ENCODE measurements around the gene CD93. TPM values are rescaled to one million over a fixed set of nuclear protein-coding genes. Genes with fewer than 3 reads are reported as not detected.

The CD93 gene
- total and polyA plus RNA-seq, 2 of the 8 experiments (the other 6 are each of a cell fraction or from before 2014, with no cell fraction given), result under 0.01 to 0.07 TPM

DNA sequence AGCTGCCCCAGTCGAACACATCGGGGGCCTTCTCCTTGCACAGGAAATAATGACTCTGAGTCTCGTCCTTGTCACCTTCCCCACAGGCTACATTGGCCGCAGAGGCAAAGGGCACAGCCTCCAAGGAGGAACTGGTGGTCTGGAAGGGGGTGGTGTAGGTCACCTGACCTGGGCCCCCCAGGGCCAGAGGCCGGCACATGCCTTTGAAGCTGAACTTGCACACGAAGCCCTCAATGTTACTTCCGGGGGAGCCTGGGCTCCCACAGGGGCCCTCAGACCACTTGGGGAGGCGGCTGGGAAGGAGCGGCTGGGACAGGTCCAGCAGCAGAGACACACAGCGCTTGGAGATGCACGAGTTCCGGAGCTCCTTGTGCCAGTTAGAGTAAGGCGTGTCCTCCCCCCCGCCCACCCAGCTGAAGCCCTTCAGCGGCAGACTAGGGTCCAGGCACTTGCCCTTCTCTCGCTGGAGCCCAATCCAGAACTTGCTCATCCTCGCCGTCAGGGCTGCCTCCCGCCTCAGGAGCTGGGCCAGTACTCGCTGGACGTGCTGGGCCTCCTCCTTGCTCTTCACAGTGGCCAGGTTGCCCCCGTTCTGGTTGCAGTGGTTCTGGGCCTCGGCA, 578 bp downstream of the CD93 start:
- Histone ChIP-seq H3K23ac (ENCODE audit: insufficient read length) (no peak overlapping the region), H3K4ac (replicated peaks; ENCODE audit: insufficient read length, low read depth, low read length) (no peak overlapping the region), H4K5ac (ENCODE audit: insufficient read length, low read depth, low read length) (no peak overlapping the region), H3K27me3 (replicated peaks in 1 of 4; ENCODE audit: control insufficient read depth in 3 of 4, extremely low read depth in 1 of 4, insufficient read depth in 3 of 4, low read length in 3 of 4) (no peaks in the 10 kb centered on the region), H3K9ac (replicated peaks in 1 of 4; ENCODE audit: extremely low read depth in 1 of 4, low read depth in 3 of 4, low read length in 3 of 4) (no peak overlapping the region), H3K23me2 (ENCODE audit: low read depth, low read length) (no peaks in the 10 kb centered on the region), H3K56ac (replicated peaks; ENCODE audit: insufficient read length, low read depth, low read length) (no peak overlapping the region), H3K4me3 (ENCODE audit: extremely low read depth in 1 of 4, insufficient read depth in 2 of 4, low read depth in 3 of 4, low read length in 4 of 4) (no peak overlapping the region), H3K4me1 (replicated peaks in 1 of 4; ENCODE audit: control insufficient read depth in 3 of 4, insufficient read depth in 4 of 4, low read length in 3 of 4) (peaks cover 0 to 7% (median 2%) of the 10 kb centered on the region in 4 experiments; a peak in 2 of 7 replicates), H3K4me2 (ENCODE audit: insufficient read depth in 1 of 2, low read depth in 2 of 2, low read length in 2 of 2) (no peak overlapping the region), H3K18ac (ENCODE audit: extremely low read depth, low read length) (no peak overlapping the region), H2AFZ (ENCODE audit: low read length) (no peak overlapping the region), H3K36me3 (ENCODE audit: control insufficient read depth in 2 of 4, insufficient read depth in 4 of 4, low read length in 3 of 4) (no peaks in the 10 kb centered on the region), H3K79me2 (ENCODE audit: control insufficient read depth in 1 of 2, insufficient read depth in 2 of 2, low read length in 2 of 2) (no peaks in the 10 kb centered on the region), H2BK120ac (replicated peaks; ENCODE audit: low read depth, low read length) (no peak overlapping the region), H2BK15ac (ENCODE audit: low read length) (no peak overlapping the region), H2BK5ac (ENCODE audit: low read depth, low read length) (no peak overlapping the region), H2AK5ac (ENCODE audit: low read depth, low read length) (no peak overlapping the region), H4K20me1 (replicated peaks in 1 of 2; ENCODE audit: control insufficient read depth in 1 of 2, insufficient read depth in 2 of 2, low read length in 2 of 2) (no peaks in the 10 kb centered on the region), H3K14ac (ENCODE audit: insufficient read length) (no peak overlapping the region), H3K9me3 (ENCODE audit: insufficient read depth in 2 of 2, low read depth in 1 of 2, low read length in 1 of 2) (no peaks in the 10 kb centered on the region), H3K27ac (ENCODE audit: low read depth, low read length) (no peak overlapping the region), H2BK20ac (ENCODE audit: low read length) (no peak overlapping the region), H2BK12ac (ENCODE audit: low read depth, low read length) (peak overlapping the region; percentile 55; the same call in 1 of the 2 replicates), H4K8ac (ENCODE audit: extremely low read depth, insufficient read depth, low read length) (no peak overlapping the region), H4K91ac (replicated peaks; ENCODE audit: insufficient read length, low read length) (peak overlapping the region; percentile 67), H3K79me1 (ENCODE audit: low read depth, low read length) (no peaks in the 10 kb centered on the region)
- no peak for DNase-seq (ENCODE audit: low read depth in 1 of 2, low spot score in 2 of 2)
- ChIA-PET POLR2A (ENCODE audit: partially characterized antibody) (no interaction called here), CTCF (ENCODE audit: partially characterized antibody) (interaction anchor here (0.9 to 1.6 kb wide), 6 partner anchors 11 to 256 kb away, joined by 3 to 5 read pairs (median 4); no protein-coding TSS in a partner anchor)
- 94% methylated on average over 12 of the region's 23 CpGs; no CpG with 5 or more reads in 1 of the 2 experiments for WGBS, 2 experiments (ENCODE audit: extremely low coverage in 1 of 2, insufficient coverage in 1 of 2, insufficient read length in 1 of 2, insufficient replicate concordance in 2 of 2, low coverage in 1 of 2, low lambda C conversion rate in 2 of 2, missing lambda C conversion rate in 1 of 2)
- FAIRE-seq, result no peak
- no peak for TF ChIP-seq RXRA (IDR thresholded peaks at IDR 0.05; ENCODE audit: insufficient read depth, low read depth, low read length)
- no peak for TF ChIP-seq POU5F1 (IDR thresholded peaks at IDR 0.05; ENCODE audit: low read depth, low read length)
- TF ChIP-seq, protein P1, sequence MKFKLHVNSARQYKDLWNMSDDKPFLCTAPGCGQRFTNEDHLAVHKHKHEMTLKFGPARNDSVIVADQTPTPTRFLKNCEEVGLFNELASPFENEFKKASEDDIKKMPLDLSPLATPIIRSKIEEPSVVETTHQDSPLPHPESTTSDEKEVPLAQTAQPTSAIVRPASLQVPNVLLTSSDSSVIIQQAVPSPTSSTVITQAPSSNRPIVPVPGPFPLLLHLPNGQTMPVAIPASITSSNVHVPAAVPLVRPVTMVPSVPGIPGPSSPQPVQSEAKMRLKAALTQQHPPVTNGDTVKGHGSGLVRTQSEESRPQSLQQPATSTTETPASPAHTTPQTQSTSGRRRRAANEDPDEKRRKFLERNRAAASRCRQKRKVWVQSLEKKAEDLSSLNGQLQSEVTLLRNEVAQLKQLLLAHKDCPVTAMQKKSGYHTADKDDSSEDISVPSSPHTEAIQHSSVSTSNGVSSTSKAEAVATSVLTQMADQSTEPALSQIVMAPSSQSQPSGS (IDR thresholded peaks at IDR 0.05; ENCODE audit: low read length), result no peak
- no peak for TF ChIP-seq ZNF274 (IDR thresholded peaks at IDR 0.05; ENCODE audit: borderline replicate concordance, extremely low read depth, low read length)
- TF ChIP-seq NRF1 (IDR thresholded peaks at IDR 0.05; ENCODE audit: low read depth, low read length), result no peak
- no peak for TF ChIP-seq GABPA (IDR thresholded peaks at IDR 0.05; ENCODE audit: borderline replicate concordance, insufficient read depth, low read length)
- TF ChIP-seq EGR1 (IDR thresholded peaks at IDR 0.05; ENCODE audit: borderline replicate concordance, low read depth, low read length), result no peak
- TF ChIP-seq, protein P2, sequence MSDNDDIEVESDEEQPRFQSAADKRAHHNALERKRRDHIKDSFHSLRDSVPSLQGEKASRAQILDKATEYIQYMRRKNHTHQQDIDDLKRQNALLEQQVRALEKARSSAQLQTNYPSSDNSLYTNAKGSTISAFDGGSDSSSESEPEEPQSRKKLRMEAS (IDR thresholded peaks at IDR 0.05), result no peak
- no peak for TF ChIP-seq CHD2 (IDR thresholded peaks at IDR 0.05; ENCODE audit: low read length)
- TF ChIP-seq PHF8 (conservative IDR thresholded peaks at IDR 0.05; ENCODE audit: low read depth, low read length), result no peak
- TF ChIP-seq SIRT6 (IDR thresholded peaks at IDR 0.05; ENCODE audit: low read length), result no peak
- TF ChIP-seq HDAC6 (IDR thresholded peaks at IDR 0.05; ENCODE audit: low read depth, low read length), result no peak

All from H1 (cell line).